Neural cell (in vitro differentiated cells): ENCODE results near the gene C4A. TPM values are rescaled to one million over a fixed set of nuclear protein-coding genes. Genes with fewer than 3 reads are reported as not detected.

Experiments
- H2AFZ ChIP-seq: fragments of 200-600, 300-800 bp; sonication (generic), shearing (Covaris generic); 2 replicates; pipeline ENCODE4 v1.6.0; 2014; ENCODE audit warnings: low read depth, mild to moderate bottlenecking, antibody characterized with exemption, low read length, moderate library complexity
- H3F3A ChIP-seq: fragments of 200-600 bp; shearing (Covaris generic); 2 replicates; pipeline ENCODE4 v1.6.1; 2016; ENCODE audit warnings: mild to moderate bottlenecking, moderate library complexity, mixed read lengths, antibody characterized with exemption, low read length; ENCODE audit not compliant: insufficient read depth, poor library complexity, severe bottlenecking
- H3K27ac ChIP-seq: fragments of 200-600, 300-800 bp; sonication (generic), shearing (Covaris generic); 2 replicates; pipeline ENCODE4 v1.5.1; 2014; ENCODE audit warnings: mild to moderate bottlenecking, low read length, moderate library complexity
- H3K27me3 ChIP-seq: fragments of 300-800, 200-600 bp; sonication (generic), shearing (Covaris generic); 2 replicates; pipeline ENCODE4 v1.6.0; 2014; ENCODE audit warnings: mild to moderate bottlenecking, low read depth, low read length, moderate library complexity; ENCODE audit not compliant: insufficient read depth
- H3K36me3 ChIP-seq: fragments of 300-800, 200-600 bp; sonication (generic), shearing (Covaris generic); 2 replicates; pipeline ENCODE4 v1.5.1; 2014; ENCODE audit warnings: mild to moderate bottlenecking, antibody characterized with exemption, low read length, moderate library complexity; ENCODE audit not compliant: insufficient read depth
- H3K4me2 ChIP-seq: fragments of 300-800, 200-600 bp; sonication (generic), shearing (Covaris generic); 2 replicates; pipeline ENCODE4 v1.6.0; 2014; ENCODE audit warnings: mild to moderate bottlenecking, low read length
- H3K4me3 ChIP-seq: fragments of 300-800, 200-600 bp; sonication (generic), shearing (Covaris generic); 2 replicates; pipeline ENCODE4 v1.5.1; 2014; ENCODE audit warnings: mild to moderate bottlenecking, low read length, moderate library complexity
- H3K79me2 ChIP-seq: fragments of 200-600 bp; shearing (Covaris generic); replicated peaks from 2 replicates; pipeline ENCODE4 v1.6.0; 2014; ENCODE audit warnings: mild to moderate bottlenecking, low read length, moderate library complexity; ENCODE audit not compliant: insufficient read depth
- H3K9ac ChIP-seq: fragments of 300-800, 200-600 bp; sonication (generic), shearing (Covaris generic); 2 replicates; pipeline ENCODE4 v1.6.1; 2016; ENCODE audit warnings: mild to moderate bottlenecking, low read length, mixed read lengths
- H3K9me2 ChIP-seq: fragments of 200-600 bp; shearing (Covaris generic); 2 replicates; pipeline ENCODE4 v1.6.1; 2016; ENCODE audit warnings: mild to moderate bottlenecking, low read length, mixed read lengths; ENCODE audit not compliant: insufficient read depth
- H3K9me3 ChIP-seq: fragments of 200-600, 300-800 bp; sonication (generic), shearing (Covaris generic); 2 replicates; pipeline ENCODE4 v1.6.1; 2016; ENCODE audit warnings: mild to moderate bottlenecking, mixed run types, low read length, moderate library complexity, mixed read lengths
- H4K20me1 ChIP-seq: fragments of 200-600 bp; shearing (Covaris generic); 2 replicates; pipeline ENCODE4 v1.6.1; 2016; ENCODE audit warnings: mild to moderate bottlenecking, mixed run types; ENCODE audit not compliant: insufficient read depth
- EP300 ChIP-seq: fragments of 450-650 bp; conservative IDR thresholded peaks from 2 replicates; pipeline ENCODE4 v1.6.1; 2014; ENCODE audit warnings: antibody characterized with exemption, mild to moderate bottlenecking, moderate library complexity; ENCODE audit not compliant: poor library complexity, severe bottlenecking
- EZH2 ChIP-seq: fragments of 200-600, 300-800 bp; shearing (Covaris generic), sonication (generic); IDR thresholded peaks from 2 replicates; pipeline ENCODE4 v1.6.1; 2014; ENCODE audit warnings: antibody characterized with exemption, low read length, borderline replicate concordance, mild to moderate bottlenecking; ENCODE audit not compliant: insufficient read depth, poor library complexity, severe bottlenecking
- MXI1 ChIP-seq: fragments of 450-650 bp; conservative IDR thresholded peaks from 2 replicates; pipeline ENCODE4 v1.6.1; 2014; ENCODE audit warnings: antibody characterized with exemption, mild to moderate bottlenecking; ENCODE audit not compliant: poor library complexity, severe bottlenecking
- POLR2AphosphoS5 ChIP-seq: IDR thresholded peaks from 2 replicates; pipeline ENCODE4 v1.6.1; 2012
- RAD21 ChIP-seq: fragments of 450-650 bp; conservative IDR thresholded peaks from 2 replicates; pipeline ENCODE4 v1.6.1; 2014; ENCODE audit warnings: antibody characterized with exemption, mild to moderate bottlenecking, moderate library complexity
- SMC3 ChIP-seq: fragments of 450-650 bp; conservative IDR thresholded peaks from 2 replicates; pipeline ENCODE4 v1.6.1; 2014; ENCODE audit warnings: antibody characterized with exemption, mild to moderate bottlenecking, moderate library complexity; ENCODE audit not compliant: poor library complexity
- TAF1 ChIP-seq: IDR thresholded peaks from 2 replicates; pipeline ENCODE4 v1.6.1; 2012; ENCODE audit warnings: low read depth
- polyA plus RNA-seq: library from polyadenylated mRNA; depleted of rRNA; stranded (reverse); fragments of >200 nt; gene quantifications from 2 replicates; pipeline ENCODE4 v1.2.3, GENCODE V29; 2014
- TF ChIP-seq, protein P1 (sequence below): fragments of 450-650 bp; IDR thresholded peaks from 2 replicates; pipeline ENCODE4 v1.5.1; 2014; ENCODE audit warnings: antibody characterized with exemption, mild to moderate bottlenecking, moderate library complexity; ENCODE audit not compliant: poor library complexity, severe bottlenecking
- TF ChIP-seq, protein P2 (sequence below): IDR thresholded peaks from 2 replicates; pipeline ENCODE4 v1.6.1; 2012; ENCODE audit warnings: borderline replicate concordance

C4A gene
- polyA plus RNA-seq, 1 donor from 2014 or later: 4.4 TPM

DNA sequence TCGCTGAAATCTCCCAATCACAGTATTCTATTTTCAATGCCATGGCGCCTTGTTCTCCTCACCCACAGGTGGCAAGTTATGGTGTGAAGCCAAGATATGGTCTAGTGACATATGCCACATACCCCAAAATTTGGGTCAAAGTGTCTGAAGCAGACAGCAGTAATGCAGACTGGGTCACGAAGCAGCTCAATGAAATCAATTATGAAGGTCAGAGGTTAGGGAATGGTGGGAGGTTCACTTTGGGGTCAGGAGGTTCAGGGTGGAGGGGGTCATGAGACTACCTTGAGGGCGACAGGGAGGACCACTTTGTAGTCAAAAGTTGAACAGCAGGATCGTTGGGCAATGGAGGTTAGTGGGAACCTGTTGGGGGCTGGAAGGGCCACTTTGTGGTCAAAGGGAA lies 33.6 kb upstream of the C4A start:
- Histone ChIP-seq H4K20me1 (no peaks in the 10 kb centered on the region), H3K9ac (no peak overlapping the region), H3K4me2 (no peak overlapping the region), H3K27ac (no peak overlapping the region), H3K36me3 (no peaks in the 10 kb centered on the region), H3K4me3 (no peak overlapping the region), H3K27me3 (no peaks in the 10 kb centered on the region), H2AFZ (no peak overlapping the region), H3F3A (no peaks in the 10 kb centered on the region), H3K9me3 (no peaks in the 10 kb centered on the region), H3K9me2 (no peaks in the 10 kb centered on the region), H3K79me2 (no peaks in the 10 kb centered on the region)
- TF ChIP-seq EP300 (no peak), EZH2 (no peak), TAF1 (no peak), SMC3 (no peak), POLR2AphosphoS5 (no peak), MXI1 (no peak)
- TF ChIP-seq, protein P1, sequence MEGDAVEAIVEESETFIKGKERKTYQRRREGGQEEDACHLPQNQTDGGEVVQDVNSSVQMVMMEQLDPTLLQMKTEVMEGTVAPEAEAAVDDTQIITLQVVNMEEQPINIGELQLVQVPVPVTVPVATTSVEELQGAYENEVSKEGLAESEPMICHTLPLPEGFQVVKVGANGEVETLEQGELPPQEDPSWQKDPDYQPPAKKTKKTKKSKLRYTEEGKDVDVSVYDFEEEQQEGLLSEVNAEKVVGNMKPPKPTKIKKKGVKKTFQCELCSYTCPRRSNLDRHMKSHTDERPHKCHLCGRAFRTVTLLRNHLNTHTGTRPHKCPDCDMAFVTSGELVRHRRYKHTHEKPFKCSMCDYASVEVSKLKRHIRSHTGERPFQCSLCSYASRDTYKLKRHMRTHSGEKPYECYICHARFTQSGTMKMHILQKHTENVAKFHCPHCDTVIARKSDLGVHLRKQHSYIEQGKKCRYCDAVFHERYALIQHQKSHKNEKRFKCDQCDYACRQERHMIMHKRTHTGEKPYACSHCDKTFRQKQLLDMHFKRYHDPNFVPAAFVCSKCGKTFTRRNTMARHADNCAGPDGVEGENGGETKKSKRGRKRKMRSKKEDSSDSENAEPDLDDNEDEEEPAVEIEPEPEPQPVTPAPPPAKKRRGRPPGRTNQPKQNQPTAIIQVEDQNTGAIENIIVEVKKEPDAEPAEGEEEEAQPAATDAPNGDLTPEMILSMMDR: no peak

DNA sequence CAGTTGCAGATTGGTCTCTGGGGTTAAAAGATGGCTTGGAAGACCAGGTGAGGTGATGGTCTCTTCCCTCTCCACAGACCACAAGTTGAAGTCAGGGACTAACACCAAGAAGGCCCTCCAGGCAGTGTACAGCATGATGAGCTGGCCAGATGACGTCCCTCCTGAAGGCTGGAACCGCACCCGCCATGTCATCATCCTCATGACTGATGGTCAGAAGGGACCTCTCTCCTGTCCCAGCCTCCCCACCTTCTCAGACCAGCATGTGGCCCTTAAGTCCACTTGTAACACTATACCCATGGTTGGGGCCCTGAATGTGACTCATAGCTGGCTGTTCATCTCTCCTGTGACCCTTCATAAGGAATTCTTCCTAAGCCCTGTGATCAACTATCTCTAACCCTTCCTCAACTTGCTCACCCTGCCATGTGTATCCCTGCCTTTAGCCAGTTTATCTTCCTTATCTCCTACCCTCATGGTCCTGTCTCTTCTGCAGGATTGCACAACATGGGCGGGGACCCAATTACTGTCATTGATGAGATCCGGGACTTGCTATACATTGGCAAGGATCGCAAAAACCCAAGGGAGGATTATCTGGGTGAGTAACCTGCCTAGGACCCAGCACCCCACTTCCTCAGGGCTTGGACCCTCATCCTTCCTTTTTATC lies 33.0 kb upstream of the C4A start:
- Histone ChIP-seq H2AFZ (no peak overlapping the region), H3K27ac (no peak overlapping the region), H3K36me3 (no peaks in the 10 kb centered on the region), H3K4me2 (no peak overlapping the region), H3K9me2 (no peaks in the 10 kb centered on the region), H3K27me3 (no peaks in the 10 kb centered on the region), H3F3A (no peaks in the 10 kb centered on the region), H3K4me3 (no peak overlapping the region), H3K9ac (no peak overlapping the region), H4K20me1 (no peaks in the 10 kb centered on the region), H3K79me2 (no peaks in the 10 kb centered on the region), H3K9me3 (no peaks in the 10 kb centered on the region)
- no peak for TF ChIP-seq EZH2
- TF ChIP-seq, protein P1: no peak
- TF ChIP-seq EP300: no peak
- no peak for TF ChIP-seq RAD21
- no peak for TF ChIP-seq MXI1
- TF ChIP-seq SMC3: no peak
- TF ChIP-seq POLR2AphosphoS5: no peak
- no peak for TF ChIP-seq TAF1
- TF ChIP-seq, protein P2, sequence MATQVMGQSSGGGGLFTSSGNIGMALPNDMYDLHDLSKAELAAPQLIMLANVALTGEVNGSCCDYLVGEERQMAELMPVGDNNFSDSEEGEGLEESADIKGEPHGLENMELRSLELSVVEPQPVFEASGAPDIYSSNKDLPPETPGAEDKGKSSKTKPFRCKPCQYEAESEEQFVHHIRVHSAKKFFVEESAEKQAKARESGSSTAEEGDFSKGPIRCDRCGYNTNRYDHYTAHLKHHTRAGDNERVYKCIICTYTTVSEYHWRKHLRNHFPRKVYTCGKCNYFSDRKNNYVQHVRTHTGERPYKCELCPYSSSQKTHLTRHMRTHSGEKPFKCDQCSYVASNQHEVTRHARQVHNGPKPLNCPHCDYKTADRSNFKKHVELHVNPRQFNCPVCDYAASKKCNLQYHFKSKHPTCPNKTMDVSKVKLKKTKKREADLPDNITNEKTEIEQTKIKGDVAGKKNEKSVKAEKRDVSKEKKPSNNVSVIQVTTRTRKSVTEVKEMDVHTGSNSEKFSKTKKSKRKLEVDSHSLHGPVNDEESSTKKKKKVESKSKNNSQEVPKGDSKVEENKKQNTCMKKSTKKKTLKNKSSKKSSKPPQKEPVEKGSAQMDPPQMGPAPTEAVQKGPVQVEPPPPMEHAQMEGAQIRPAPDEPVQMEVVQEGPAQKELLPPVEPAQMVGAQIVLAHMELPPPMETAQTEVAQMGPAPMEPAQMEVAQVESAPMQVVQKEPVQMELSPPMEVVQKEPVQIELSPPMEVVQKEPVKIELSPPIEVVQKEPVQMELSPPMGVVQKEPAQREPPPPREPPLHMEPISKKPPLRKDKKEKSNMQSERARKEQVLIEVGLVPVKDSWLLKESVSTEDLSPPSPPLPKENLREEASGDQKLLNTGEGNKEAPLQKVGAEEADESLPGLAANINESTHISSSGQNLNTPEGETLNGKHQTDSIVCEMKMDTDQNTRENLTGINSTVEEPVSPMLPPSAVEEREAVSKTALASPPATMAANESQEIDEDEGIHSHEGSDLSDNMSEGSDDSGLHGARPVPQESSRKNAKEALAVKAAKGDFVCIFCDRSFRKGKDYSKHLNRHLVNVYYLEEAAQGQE: no peak
